Gastrocnemius medialis (tissue), 4 donors: Measurements from ENCODE around the gene F2RL2. TPM values are rescaled to one million over a fixed set of nuclear protein-coding genes. Genes with fewer than 3 reads are reported as not detected.

ENCODE experiments used
- ATAC-seq, 2 donors: fragments of 150-250 bp; one replicate each; pipeline ENCODE4 v1.9.1; 2016
- DNase-seq, 2 donors: peaks; one replicate each; pipeline ENCODE4 v3.0.0-alpha.2; 2019
- H3K27ac ChIP-seq, 4 donors: fragments of 200-600 bp; sonication (generic); 1 replicate in 1 of 4; 2 replicates in 3 of 4; pipeline ENCODE4 v1.5.1; 2016 to 2018; ENCODE audit warnings: mild to moderate bottlenecking in 2 of 4, moderate library complexity in 1 of 4
- H3K27me3 ChIP-seq, 3 donors: fragments of 200-600 bp; sonication (generic) in 2 of 3; 1 replicate in 1 of 3; 2 replicates in 2 of 3; pipeline versions ENCODE4 v1.5.1 to v1.6.0; 2016 to 2019; ENCODE audit warnings: mild to moderate bottlenecking in 1 of 3, moderate library complexity in 1 of 3
- H3K36me3 ChIP-seq, 2 donors: fragments of 200-600 bp; sonication (generic) in 1 of 2; one replicate each; pipeline ENCODE4 v1.5.1; 2017 to 2018
- H3K4me1 ChIP-seq, 2 donors: fragments of 200-600 bp; sonication (generic) in 1 of 2; one replicate each; pipeline ENCODE4 v1.5.1; 2016 to 2017; ENCODE audit warnings: mild to moderate bottlenecking in 2 of 2
- H3K4me3 ChIP-seq, 4 donors: fragments of 200-600 bp; sonication (generic) in 3 of 4; 1 replicate in 1 of 4; 2 replicates in 3 of 4; pipeline ENCODE4 v1.5.1; 2016 to 2019; ENCODE audit warnings: mild to moderate bottlenecking in 2 of 4
- H3K9me3 ChIP-seq, 3 donors: fragments of 200-600 bp; sonication (generic) in 2 of 3; 1 replicate in 1 of 3; 2 replicates in 2 of 3; pipeline ENCODE4 v1.5.1; 2016 to 2019
- POLR2A ChIP-seq, 2 donors: fragments of 450-650 bp; IDR thresholded peaks; one replicate each; pipeline ENCODE4 v1.6.1; 2017; ENCODE audit warnings: antibody characterized with exemption in 2 of 2, mild to moderate bottlenecking in 2 of 2, moderate library complexity in 2 of 2
- in situ Hi-C, 4 donors: fragments of 200-750 bp; cut with MboI; loops; one replicate each; pipeline versions ENCODE4 v1.15.0 to v1.8.0; 2017; ENCODE audit warnings: low sequenced_read_pairs in 4 of 4
- intact Hi-C: fragments of 100-400 bp; cut with DNase I; formaldehyde crosslinking; loops from one replicate; pipeline ENCODE4 v1.15.1; 2023; ENCODE audit warnings: low total_unique reads
- total RNA-seq, 4 donors: library from RNA; depleted of rRNA; stranded (reverse); fragments of >200 nt; gene quantifications; one replicate each; pipeline versions ENCODE4 v1.1.0 to v1.2.3, GENCODE V29; 2016
- TF ChIP-seq, protein P1 (sequence below), 5 experiments: fragments of 450-650 bp in 3 of 5; fragments of 200-600 bp in 2 of 5; sonication (generic) in 2 of 5; IDR thresholded peaks in 4 of 5; conservative IDR thresholded peaks in 1 of 5; 1 replicate in 4 of 5; 2 replicates in 1 of 5; pipeline ENCODE4 v1.5.1; 2016 to 2019; ENCODE audit warnings: antibody characterized with exemption in 5 of 5, mild to moderate bottlenecking in 3 of 5, moderate library complexity in 3 of 5

The F2RL2 gene
- total RNA-seq, 4 donors from 2014 or later = not detected

DNA sequence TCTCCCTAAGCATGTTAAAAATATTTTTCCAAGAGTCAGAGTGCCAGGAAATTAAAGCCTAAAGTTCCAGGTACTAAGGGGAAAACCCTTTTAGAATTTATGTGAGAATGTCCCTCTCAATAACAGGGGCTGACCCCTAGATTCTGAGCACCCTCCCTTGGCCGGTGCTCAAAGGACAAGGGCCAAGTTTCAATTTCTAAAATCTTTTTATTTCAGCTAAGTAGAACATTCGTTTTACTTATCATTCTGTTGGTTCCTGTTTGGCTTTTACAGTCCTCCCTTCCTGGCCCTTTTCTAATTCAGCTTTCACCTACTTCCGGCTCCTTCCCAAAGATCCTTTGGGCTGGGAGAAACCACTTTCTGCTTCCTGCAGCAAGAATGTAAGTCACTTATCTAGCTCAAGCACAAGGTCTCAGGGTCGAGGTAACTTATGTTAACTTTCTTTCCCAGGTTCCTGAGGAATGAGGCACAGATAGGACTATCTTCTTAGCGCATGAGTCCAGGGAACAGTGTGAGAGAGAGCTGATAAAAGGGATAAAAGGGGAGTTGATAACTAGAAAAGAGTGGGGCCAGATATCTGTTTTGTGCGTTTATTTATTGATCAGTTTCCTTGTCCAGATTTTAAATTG, 34.6 kb upstream of the F2RL2 start:
- intact Hi-C loops = no loop called here
- Histone ChIP-seq H3K4me3 (no peak overlapping the region), H3K27me3 (no peaks in the 10 kb centered on the region), H3K9me3 (no peaks in the 10 kb centered on the region), H3K36me3 (no peaks in the 10 kb centered on the region), H3K4me1 (no peaks in the 10 kb centered on the region), H3K27ac (no peak overlapping the region)
- no peak for TF ChIP-seq POLR2A (IDR thresholded peaks at IDR 0.05)
- TF ChIP-seq, protein P1, sequence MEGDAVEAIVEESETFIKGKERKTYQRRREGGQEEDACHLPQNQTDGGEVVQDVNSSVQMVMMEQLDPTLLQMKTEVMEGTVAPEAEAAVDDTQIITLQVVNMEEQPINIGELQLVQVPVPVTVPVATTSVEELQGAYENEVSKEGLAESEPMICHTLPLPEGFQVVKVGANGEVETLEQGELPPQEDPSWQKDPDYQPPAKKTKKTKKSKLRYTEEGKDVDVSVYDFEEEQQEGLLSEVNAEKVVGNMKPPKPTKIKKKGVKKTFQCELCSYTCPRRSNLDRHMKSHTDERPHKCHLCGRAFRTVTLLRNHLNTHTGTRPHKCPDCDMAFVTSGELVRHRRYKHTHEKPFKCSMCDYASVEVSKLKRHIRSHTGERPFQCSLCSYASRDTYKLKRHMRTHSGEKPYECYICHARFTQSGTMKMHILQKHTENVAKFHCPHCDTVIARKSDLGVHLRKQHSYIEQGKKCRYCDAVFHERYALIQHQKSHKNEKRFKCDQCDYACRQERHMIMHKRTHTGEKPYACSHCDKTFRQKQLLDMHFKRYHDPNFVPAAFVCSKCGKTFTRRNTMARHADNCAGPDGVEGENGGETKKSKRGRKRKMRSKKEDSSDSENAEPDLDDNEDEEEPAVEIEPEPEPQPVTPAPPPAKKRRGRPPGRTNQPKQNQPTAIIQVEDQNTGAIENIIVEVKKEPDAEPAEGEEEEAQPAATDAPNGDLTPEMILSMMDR (IDR thresholded peaks at IDR 0.05 in 4 of 5, conservative IDR thresholded peaks at IDR 0.05 in 1 of 5) = no peak
- in situ Hi-C loops = no loop called here
- ATAC-seq (no peak), DNase-seq (no peak)

DNA sequence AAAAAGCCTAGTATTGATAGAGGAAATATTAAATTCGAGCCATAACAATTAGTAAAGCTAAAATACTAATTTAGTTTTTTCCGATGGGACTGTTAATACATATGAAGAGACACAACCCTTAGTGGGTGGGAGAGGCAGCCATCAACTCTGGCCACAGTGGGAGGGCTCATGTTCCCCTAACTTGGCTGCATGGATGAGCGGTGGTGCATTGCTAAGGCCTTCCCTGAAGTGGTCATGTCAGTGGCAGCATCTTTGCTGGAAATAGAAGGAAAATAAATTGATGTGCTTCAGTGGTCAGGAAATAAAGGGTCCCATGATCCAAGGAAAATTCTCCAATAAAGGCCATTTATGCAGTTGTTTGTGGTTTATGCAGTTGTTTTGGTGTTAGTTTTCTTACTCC, 33.9 kb upstream of the F2RL2 start:
- DNase-seq = no peak
- Histone ChIP-seq H3K9me3 (no peaks in the 10 kb centered on the region), H3K27me3 (no peaks in the 10 kb centered on the region), H3K4me1 (no peaks in the 10 kb centered on the region), H3K27ac (no peak overlapping the region), H3K4me3 (no peak overlapping the region), H3K36me3 (no peaks in the 10 kb centered on the region)
- TF ChIP-seq, protein P1 (IDR thresholded peaks at IDR 0.05 in 4 of 5, conservative IDR thresholded peaks at IDR 0.05 in 1 of 5) = no peak
- no peak for TF ChIP-seq POLR2A (IDR thresholded peaks at IDR 0.05)
- ATAC-seq = no peak
- intact Hi-C loops = no loop called here
- in situ Hi-C loops = no loop called here

DNA sequence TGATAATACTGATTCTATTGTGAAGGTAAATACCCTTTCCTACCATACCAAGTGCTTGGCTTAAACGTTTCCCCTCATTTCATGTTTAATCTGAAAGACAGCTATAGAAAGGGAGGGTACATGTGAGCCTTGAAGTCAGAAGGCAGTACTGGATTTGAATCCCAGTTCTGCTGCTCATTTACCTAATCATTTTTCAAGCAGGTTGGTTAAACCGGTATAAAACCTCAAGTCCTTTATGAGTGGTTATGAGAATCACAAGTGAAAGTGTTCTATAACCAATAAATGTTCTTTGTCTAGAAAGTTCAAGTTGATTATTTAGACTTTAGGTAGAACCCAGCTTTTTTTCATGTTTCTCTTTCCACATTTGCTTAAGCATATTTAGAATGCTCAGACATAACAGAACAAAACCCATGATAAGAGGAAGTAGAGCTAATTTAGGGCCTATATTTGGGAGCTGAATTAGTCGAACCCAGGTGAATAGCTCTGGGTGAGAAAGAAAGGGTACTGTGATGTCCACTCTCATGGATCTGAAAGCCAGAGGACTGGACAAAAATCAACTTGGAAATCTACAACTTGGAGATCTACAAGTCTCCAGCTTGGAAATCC, 29.7 kb upstream of the F2RL2 start:
- no peak for DNase-seq
- H3K27me3 ChIP-seq = no peaks in the 10 kb centered on the region
- intact Hi-C loops = no loop called here
- H3K36me3 ChIP-seq = no peaks in the 10 kb centered on the region
- H3K4me3 ChIP-seq = no peak overlapping the region
- no peaks in the 10 kb centered on the region for H3K9me3 ChIP-seq
- TF ChIP-seq POLR2A (IDR thresholded peaks at IDR 0.05) = no peak
- TF ChIP-seq, protein P1 (IDR thresholded peaks at IDR 0.05 in 4 of 5, conservative IDR thresholded peaks at IDR 0.05 in 1 of 5) = no peak
- no peaks in the 10 kb centered on the region for H3K4me1 ChIP-seq
- no peak overlapping the region for H3K27ac ChIP-seq
- ATAC-seq = no peak
- in situ Hi-C loops = no loop called here

DNA sequence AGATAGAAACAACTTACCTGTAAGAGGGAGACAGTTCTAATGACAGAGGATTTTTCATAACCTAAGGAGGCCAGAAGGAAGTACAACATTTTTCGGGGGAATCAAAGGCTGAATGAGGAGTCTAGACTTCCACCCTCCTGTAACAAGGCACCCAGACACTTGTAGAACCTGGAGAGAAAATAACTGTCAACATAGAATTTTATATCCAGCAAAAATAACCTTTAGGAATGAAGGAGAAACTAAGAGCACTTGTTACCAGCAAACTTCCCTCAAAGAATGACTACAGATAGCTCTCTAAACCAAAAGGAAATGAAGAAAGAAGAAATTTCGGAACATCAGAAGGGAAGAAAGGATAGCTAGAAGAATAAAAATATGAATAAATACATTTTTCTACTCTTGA, 25.9 kb upstream of the F2RL2 start:
- Histone ChIP-seq H3K4me1 (no peaks in the 10 kb centered on the region), H3K9me3 (no peaks in the 10 kb centered on the region), H3K27me3 (no peaks in the 10 kb centered on the region), H3K4me3 (no peak overlapping the region), H3K36me3 (no peaks in the 10 kb centered on the region), H3K27ac (no peak overlapping the region)
- in situ Hi-C loops = no loop called here
- DNase-seq = no peak
- TF ChIP-seq POLR2A (IDR thresholded peaks at IDR 0.05) = no peak
- TF ChIP-seq, protein P1 (IDR thresholded peaks at IDR 0.05 in 4 of 5, conservative IDR thresholded peaks at IDR 0.05 in 1 of 5) = no peak
- intact Hi-C loops = no loop called here
- no peak for ATAC-seq
